NT2/D1 (cell line): ENCODE data around the gene SNX11.

Experiments used
- SUZ12 ChIP-seq: IDR thresholded peaks from 2 replicates; pipeline ENCODE4 v1.6.1; 2011; ENCODE audit not compliant: insufficient read length, insufficient read depth; ENCODE audit errors: extremely low read depth
- YY1 ChIP-seq: IDR thresholded peaks from 2 replicates; pipeline ENCODE4 v1.6.1; 2011; ENCODE audit not compliant: insufficient read length, insufficient read depth
- ZNF274 ChIP-seq: IDR thresholded peaks from 2 replicates; pipeline ENCODE4 v1.6.1; 2011; ENCODE audit warnings: mild to moderate bottlenecking, low read depth, low read length

- TF ChIP-seq ZNF274 (no peak), SUZ12 (no peak), YY1 (no peak)
Measured at GRCh38 chr17:48066192-48066591, 41.4 kb upstream of the SNX11 start.
